HEK293 (cell line): ENCODE results near the gene FXYD4.
A peak's percentile ranks its signal among the peaks of the same experiment; 100 is the strongest.

Experiments used
- GFI1B ChIP-seq: fragments of 450-650 bp; formaldehyde crosslinking; IDR thresholded peaks from 2 replicates; pipeline ENCODE4 v1.5.1; 2016; ENCODE audit warnings: missing biosample characterization, missing genetic modification characterization
- GLIS1 ChIP-seq: fragments of 450-650 bp; formaldehyde crosslinking; IDR thresholded peaks from 2 replicates; pipeline ENCODE4 v1.5.1; 2016; ENCODE audit warnings: missing biosample characterization, missing genetic modification characterization
- HIC1 ChIP-seq: fragments of 450-650 bp; formaldehyde crosslinking; IDR thresholded peaks from 2 replicates; pipeline ENCODE4 v1.5.1; 2016; ENCODE audit warnings: missing biosample characterization, missing genetic modification characterization
- INSM2 ChIP-seq: fragments of 450-650 bp; formaldehyde crosslinking; IDR thresholded peaks from 2 replicates; pipeline ENCODE4 v1.5.1; 2016; ENCODE audit warnings: missing biosample characterization, missing genetic modification characterization
- KLF16 ChIP-seq: fragments of 450-650 bp; formaldehyde crosslinking; IDR thresholded peaks from 2 replicates; pipeline ENCODE4 v1.5.1; 2017; ENCODE audit warnings: missing biosample characterization, missing genetic modification characterization
- KLF17 ChIP-seq: fragments of 450-650 bp; formaldehyde crosslinking; IDR thresholded peaks from 2 replicates; pipeline ENCODE4 v1.5.1; 2016; ENCODE audit warnings: missing biosample characterization, missing genetic modification characterization
- KLF7 ChIP-seq: fragments of 450-650 bp; formaldehyde crosslinking; IDR thresholded peaks from 2 replicates; pipeline ENCODE4 v1.5.1; 2016; ENCODE audit warnings: missing biosample characterization, missing genetic modification characterization, borderline replicate concordance
- KLF9 ChIP-seq: fragments of 450-650 bp; formaldehyde crosslinking; IDR thresholded peaks from 2 replicates; pipeline ENCODE4 v1.5.1; 2016; ENCODE audit warnings: missing biosample characterization, missing genetic modification characterization, low read depth
- PBX3 ChIP-seq: sonication (generic); formaldehyde crosslinking; IDR thresholded peaks from 2 replicates; pipeline ENCODE4 v1.8.1; 2022; ENCODE audit warnings: mild to moderate bottlenecking, moderate library complexity, missing genetic modification reagents
- SCRT2 ChIP-seq: fragments of 450-650 bp; formaldehyde crosslinking; IDR thresholded peaks from 2 replicates; pipeline ENCODE4 v1.5.1; 2016; ENCODE audit warnings: missing biosample characterization, missing genetic modification characterization
- TRIM28 ChIP-seq: IDR thresholded peaks from 2 replicates; pipeline ENCODE4 v1.6.1; 2011; ENCODE audit warnings: low read length, control low read depth, borderline replicate concordance
- WT1 ChIP-seq: fragments of 450-650 bp; formaldehyde crosslinking; IDR thresholded peaks from 2 replicates; pipeline ENCODE4 v1.5.1; 2016; ENCODE audit warnings: missing biosample characterization, missing genetic modification characterization
- ZEB2 ChIP-seq: fragments of 450-650 bp; formaldehyde crosslinking; IDR thresholded peaks from 2 replicates; pipeline ENCODE4 v1.5.1; 2016; ENCODE audit warnings: missing biosample characterization, missing genetic modification characterization
- ZFHX2 ChIP-seq: fragments of 450-650 bp; formaldehyde crosslinking; conservative IDR thresholded peaks from 2 replicates; pipeline ENCODE4 v1.5.1; 2016; ENCODE audit warnings: missing biosample characterization, missing genetic modification characterization
- ZFP69B ChIP-seq: fragments of 450-650 bp; formaldehyde crosslinking; IDR thresholded peaks from 2 replicates; pipeline ENCODE4 v1.5.1; 2016; ENCODE audit warnings: missing biosample characterization, missing genetic modification characterization
- ZNF148 ChIP-seq: fragments of 450-650 bp; formaldehyde crosslinking; IDR thresholded peaks from 2 replicates; pipeline ENCODE4 v1.5.0; 2017; ENCODE audit warnings: missing biosample characterization, missing genetic modification characterization, borderline replicate concordance
- ZNF169 ChIP-seq: fragments of 450-650 bp; formaldehyde crosslinking; IDR thresholded peaks from 2 replicates; pipeline ENCODE4 v1.5.1; 2016; ENCODE audit warnings: missing biosample characterization, missing genetic modification characterization
- ZNF394 ChIP-seq: fragments of 450-650 bp; formaldehyde crosslinking; IDR thresholded peaks from 2 replicates; pipeline ENCODE4 v1.5.1; 2016; ENCODE audit warnings: missing biosample characterization, missing genetic modification characterization, mild to moderate bottlenecking, moderate library complexity, borderline replicate concordance
- ZNF521 ChIP-seq: fragments of 450-650 bp; formaldehyde crosslinking; IDR thresholded peaks from 2 replicates; pipeline ENCODE4 v1.5.1; 2017; ENCODE audit warnings: missing biosample characterization, mild to moderate bottlenecking, missing genetic modification characterization
- ZNF596 ChIP-seq: fragments of 450-650 bp; IDR thresholded peaks from 2 replicates; pipeline ENCODE4 v1.5.0; 2018; ENCODE audit warnings: missing biosample characterization, mild to moderate bottlenecking, missing genetic modification characterization, moderate library complexity
- ZNF623 ChIP-seq: fragments of 450-650 bp; formaldehyde crosslinking; IDR thresholded peaks from 2 replicates; pipeline ENCODE4 v1.5.1; 2016; ENCODE audit warnings: missing biosample characterization, missing genetic modification characterization
- ZNF629 ChIP-seq: fragments of 450-650 bp; formaldehyde crosslinking; IDR thresholded peaks from 2 replicates; pipeline ENCODE4 v1.5.1; 2017; ENCODE audit warnings: missing biosample characterization, missing genetic modification characterization
- ZNF707 ChIP-seq: fragments of 450-650 bp; formaldehyde crosslinking; IDR thresholded peaks from 2 replicates; pipeline ENCODE4 v1.5.1; 2016; ENCODE audit warnings: missing biosample characterization, missing genetic modification characterization
- ZSCAN30 ChIP-seq: fragments of 450-650 bp; IDR thresholded peaks from 2 replicates; pipeline ENCODE4 v1.5.1; 2018; ENCODE audit warnings: missing biosample characterization, mild to moderate bottlenecking, missing genetic modification characterization, moderate library complexity
- ZXDB ChIP-seq: fragments of 450-650 bp; formaldehyde crosslinking; IDR thresholded peaks from 2 replicates; pipeline ENCODE4 v1.5.1; 2016; ENCODE audit warnings: missing biosample characterization, missing genetic modification characterization
- TF ChIP-seq, protein P1 (sequence below): fragments of 450-650 bp; formaldehyde crosslinking; IDR thresholded peaks from 2 replicates; pipeline ENCODE4 v1.5.1; 2017; ENCODE audit warnings: missing biosample characterization, missing genetic modification characterization
- TF ChIP-seq, protein P2 (sequence below): fragments of 450-650 bp; formaldehyde crosslinking; optimal IDR thresholded peaks from 2 replicates; pipeline ENCODE3; 2016; ENCODE audit warnings: missing biosample characterization, mild to moderate bottlenecking, missing genetic modification characterization

FXYD4 gene

DNA sequence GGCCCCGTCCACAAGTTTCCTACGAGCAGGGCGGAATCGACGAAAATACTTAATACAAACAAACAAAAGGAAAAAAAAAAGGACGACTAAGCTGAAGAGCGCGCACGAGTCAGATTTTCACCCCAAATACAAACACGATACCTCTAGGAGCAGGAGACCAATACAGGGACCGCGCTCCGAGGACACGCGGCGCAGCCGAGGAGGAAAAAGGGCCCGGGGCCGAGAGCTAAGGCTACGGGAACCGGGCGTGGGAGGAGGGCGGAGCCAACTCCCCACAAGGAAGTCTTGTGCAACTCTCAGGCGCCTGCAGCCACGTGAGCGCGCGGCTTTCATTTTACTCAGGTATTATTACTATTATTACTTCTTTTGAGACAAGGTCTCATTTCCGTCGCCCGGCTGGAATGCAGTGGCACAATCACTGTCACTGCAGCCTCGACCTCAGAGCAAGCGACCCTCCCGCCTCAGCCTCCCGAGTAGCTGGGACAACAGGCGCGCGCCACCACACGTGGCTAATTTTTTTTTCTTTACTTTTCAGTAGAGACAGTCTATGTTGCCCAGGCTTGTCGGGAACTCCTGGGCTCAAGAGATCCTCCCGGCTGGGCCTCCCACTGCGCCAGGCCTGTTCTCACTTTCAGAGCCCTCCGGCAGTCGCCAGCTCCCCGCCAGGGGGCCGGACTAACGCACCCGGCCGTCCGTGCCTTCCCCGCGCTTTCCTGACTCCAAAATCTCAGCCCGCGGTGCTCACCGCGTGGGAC is 36.3 kb downstream of the FXYD4 start (continued):
- TF ChIP-seq KLF9 (tag by site-specific recombination), result peak; percentile 45
- TF ChIP-seq ZFHX2 (tag by site-specific recombination), result peak; percentile 71
- no peak for TF ChIP-seq ZNF623 (tag by site-specific recombination)
- TF ChIP-seq GLIS1 (tag by site-specific recombination), result peak; percentile 80
- no peak; the same call in none of the 2 replicates for TF ChIP-seq ZNF394
- TF ChIP-seq ZNF596 (tag by site-specific recombination), result no peak
- peak; percentile 20; the same call in 1 of the 2 replicates for TF ChIP-seq KLF7
- no peak for TF ChIP-seq ZNF521
- TF ChIP-seq KLF16, result no peak
- TF ChIP-seq SCRT2 (tag by site-specific recombination), result peak; percentile 7; the same call in 1 of the 2 replicates
- TF ChIP-seq ZNF629 (tag by site-specific recombination), result peak; percentile 60
- peak; percentile 96 for TF ChIP-seq ZEB2 (tag by site-specific recombination)
- TF ChIP-seq KLF17 (tag by site-specific recombination), result peak; percentile 17; the same call in 1 of the 2 replicates
- TF ChIP-seq ZXDB, result peak; percentile 72
- peak; percentile 22; the same call in 1 of the 2 replicates for TF ChIP-seq ZSCAN30
- TF ChIP-seq HIC1 (tag by site-specific recombination), result peak; percentile 57; the same call in 1 of the 2 replicates
- TF ChIP-seq, protein P1, sequence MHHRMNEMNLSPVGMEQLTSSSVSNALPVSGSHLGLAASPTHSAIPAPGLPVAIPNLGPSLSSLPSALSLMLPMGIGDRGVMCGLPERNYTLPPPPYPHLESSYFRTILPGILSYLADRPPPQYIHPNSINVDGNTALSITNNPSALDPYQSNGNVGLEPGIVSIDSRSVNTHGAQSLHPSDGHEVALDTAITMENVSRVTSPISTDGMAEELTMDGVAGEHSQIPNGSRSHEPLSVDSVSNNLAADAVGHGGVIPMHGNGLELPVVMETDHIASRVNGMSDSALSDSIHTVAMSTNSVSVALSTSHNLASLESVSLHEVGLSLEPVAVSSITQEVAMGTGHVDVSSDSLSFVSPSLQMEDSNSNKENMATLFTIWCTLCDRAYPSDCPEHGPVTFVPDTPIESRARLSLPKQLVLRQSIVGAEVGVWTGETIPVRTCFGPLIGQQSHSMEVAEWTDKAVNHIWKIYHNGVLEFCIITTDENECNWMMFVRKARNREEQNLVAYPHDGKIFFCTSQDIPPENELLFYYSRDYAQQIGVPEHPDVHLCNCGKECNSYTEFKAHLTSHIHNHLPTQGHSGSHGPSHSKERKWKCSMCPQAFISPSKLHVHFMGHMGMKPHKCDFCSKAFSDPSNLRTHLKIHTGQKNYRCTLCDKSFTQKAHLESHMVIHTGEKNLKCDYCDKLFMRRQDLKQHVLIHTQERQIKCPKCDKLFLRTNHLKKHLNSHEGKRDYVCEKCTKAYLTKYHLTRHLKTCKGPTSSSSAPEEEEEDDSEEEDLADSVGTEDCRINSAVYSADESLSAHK (tag by site-specific recombination), result 0 out of 2 replicates have a peak, but pooled peaks have one; percentile 8
- TF ChIP-seq ZNF707, result no peak
- TF ChIP-seq GFI1B (tag by site-specific recombination), result no peak; the same call in 1 of the 2 replicates
- TF ChIP-seq TRIM28, result peak; percentile 50; the same call in 1 of the 2 replicates
- 0 out of 2 replicates have a peak, but pooled peaks have one; percentile 13 for TF ChIP-seq INSM2 (tag by site-specific recombination)
- TF ChIP-seq ZNF148 (tag by site-specific recombination), result no peak
- TF ChIP-seq WT1 (tag by site-specific recombination), result peak; percentile 54; the same call in 1 of the 2 replicates
- no peak for TF ChIP-seq ZNF169
- peak; percentile 33; the same call in 1 of the 2 replicates for TF ChIP-seq ZFP69B (tag by site-specific recombination)
- TF ChIP-seq, protein P2, sequence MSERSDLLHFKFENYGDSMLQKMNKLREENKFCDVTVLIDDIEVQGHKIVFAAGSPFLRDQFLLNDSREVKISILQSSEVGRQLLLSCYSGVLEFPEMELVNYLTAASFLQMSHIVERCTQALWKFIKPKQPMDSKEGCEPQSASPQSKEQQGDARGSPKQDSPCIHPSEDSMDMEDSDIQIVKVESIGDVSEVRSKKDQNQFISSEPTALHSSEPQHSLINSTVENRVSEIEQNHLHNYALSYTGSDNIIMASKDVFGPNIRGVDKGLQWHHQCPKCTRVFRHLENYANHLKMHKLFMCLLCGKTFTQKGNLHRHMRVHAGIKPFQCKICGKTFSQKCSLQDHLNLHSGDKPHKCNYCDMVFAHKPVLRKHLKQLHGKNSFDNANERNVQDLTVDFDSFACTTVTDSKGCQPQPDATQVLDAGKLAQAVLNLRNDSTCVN (tag by site-specific recombination), result peak; percentile 88
- no peak for TF ChIP-seq PBX3 (CRISPR knock-in tag)
